HG03175 (cell line): ENCODE results near the gene TTC23.

Experiments
- ATAC-seq: cut with Tn5 transposase; IDR thresholded peaks from one replicate; pipeline ENCODE4 v1.9.1; 2021; ENCODE audit warnings: mild to moderate bottlenecking, moderate library complexity; ENCODE audit not compliant: unreplicated experiment

Gene TTC23

GRCh38 chr15:99249270-99249841, at the start of gene TTC23:
TTC23 (minus strand) TSS chr15:99249581; CDS start chr15:99228712, 20,869 bp downstream.
- no peak for ATAC-seq

GRCh38 chr15:99296386-99296785, 47.0 kb upstream of the TTC23 start:
- no peak for ATAC-seq

GRCh38 chr15:99295840-99296239, 46.5 kb upstream of the TTC23 start:
- no peak for ATAC-seq

- ATAC-seq = no peak
Observed at GRCh38 chr15:99291643-99292042, 42.3 kb upstream of the TTC23 start.

- ATAC-seq = no peak
Observed at GRCh38 chr15:99283717-99284116, 34.3 kb upstream of the TTC23 start.

- no peak for ATAC-seq
Observed at GRCh38 chr15:99282586-99282985, 33.2 kb upstream of the TTC23 start.

- ATAC-seq = no peak
Observed at GRCh38 chr15:99282121-99282520, 32.7 kb upstream of the TTC23 start.

- no peak for ATAC-seq
Observed at GRCh38 chr15:99279827-99280226, 30.4 kb upstream of the TTC23 start.

- ATAC-seq = no peak
Observed at GRCh38 chr15:99279290-99279689, 29.9 kb upstream of the TTC23 start.

- no peak for ATAC-seq
Observed at GRCh38 chr15:99275525-99276128, 26.2 kb upstream of the TTC23 start.

GRCh38 chr15:99275061-99275460, 25.7 kb upstream of the TTC23 start:
- ATAC-seq = no peak

- ATAC-seq = no peak
Observed at GRCh38 chr15:99273801-99274200, 24.4 kb upstream of the TTC23 start.

GRCh38 chr15:99268431-99268830, 19.1 kb upstream of the TTC23 start:
- no peak for ATAC-seq

- no peak for ATAC-seq
Observed at GRCh38 chr15:99267957-99268356, 18.6 kb upstream of the TTC23 start.

- no peak for ATAC-seq
Observed at GRCh38 chr15:99265541-99266070, 16.2 kb upstream of the TTC23 start.

GRCh38 chr15:99264125-99264524, 14.7 kb upstream of the TTC23 start:
- no peak for ATAC-seq

- no peak for ATAC-seq
Observed at GRCh38 chr15:99257107-99257750, 7.8 kb upstream of the TTC23 start.

GRCh38 chr15:99253381-99254090, 4.2 kb upstream of the TTC23 start:
- peak; percentile 15 for ATAC-seq

GRCh38 chr15:99252326-99252725, 2.9 kb upstream of the TTC23 start:
- ATAC-seq = no peak

GRCh38 chr15:99250857-99251841, 1.8 kb upstream of the TTC23 start, which contains the start of gene LRRC28:
LRRC28 (plus strand) TSS chr15:99251481; CDS start chr15:99255958, 4,477 bp downstream.
- peak; percentile 92 for ATAC-seq
